Measurements from ENCODE around the gene ITGAL.

ITGAL gene

GRCh38 chr16:30555315-30556124 lies 83.0 kb downstream of the ITGAL start:
- no peak for DNase-seq
- Mint-ChIP-seq H3K27ac (peak overlapping the region in 1 of 2 donors; percentile 89), H3K4me1 (ENCODE audit: low read depth in 2 of 2) (peaks cover 43 to 46% of the 10 kb centered on the region in 2 donors), H3K27me3 (no peaks in the 10 kb centered on the region), H3K4me3 (peak overlapping the region; percentile 84 to 86), H3K36me3 (ENCODE audit: insufficient read depth) (peaks cover 42% of the 10 kb centered on the region), H3K9me3 (no peaks in the 10 kb centered on the region)
- no peak for ATAC-seq (replicated peaks)

DNA sequence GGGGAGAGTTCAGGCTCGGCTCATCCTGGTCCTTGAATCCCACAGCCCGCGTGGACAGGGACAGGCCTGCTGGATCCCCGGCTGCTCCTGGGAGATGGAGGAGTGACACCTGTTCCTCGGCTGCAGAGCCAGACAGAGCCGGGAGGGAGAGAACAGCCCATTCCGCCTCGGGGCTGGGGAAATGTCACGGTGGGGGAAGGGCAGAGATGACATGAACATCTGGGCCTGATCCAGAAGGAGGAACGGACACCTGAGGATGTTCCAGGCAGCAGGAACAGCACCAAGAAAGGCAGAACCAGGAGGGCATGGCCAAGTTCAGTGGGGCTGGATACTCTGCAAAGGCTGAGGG lies 83.6 kb downstream of the ITGAL start:
- Mint-ChIP-seq H3K27ac (peak overlapping the region in 1 of 2 donors; percentile 89), H3K9me3 (no peaks in the 10 kb centered on the region), H3K4me1 (ENCODE audit: low read depth in 2 of 2) (peaks cover 42 to 43% of the 10 kb centered on the region in 2 donors), H3K27me3 (no peaks in the 10 kb centered on the region), H3K36me3 (ENCODE audit: insufficient read depth) (peaks cover 40% of the 10 kb centered on the region), H3K4me3 (peak overlapping the region; percentile 84 to 86)
- ATAC-seq (replicated peaks) (no peak), DNase-seq (no peak)

DNA sequence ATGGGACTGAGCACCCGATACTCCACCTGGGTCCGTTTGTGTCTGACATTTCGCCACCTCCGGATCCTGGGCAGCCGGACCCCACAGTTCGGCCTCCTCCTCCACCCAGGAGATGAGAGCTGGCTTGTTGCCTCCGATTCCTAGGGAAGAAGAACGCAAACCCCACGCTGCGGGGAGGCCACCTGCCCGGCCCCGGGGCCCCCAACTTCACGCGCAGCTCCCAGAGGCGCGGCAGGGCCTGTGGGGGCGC lies 85.1 kb downstream of the ITGAL start:
- Mint-ChIP-seq H3K27ac (peak overlapping the region; percentile 89 to 93), H3K9me3 (no peaks in the 10 kb centered on the region), H3K4me3 (peak overlapping the region; percentile 84 to 86), H3K27me3 (no peaks in the 10 kb centered on the region), H3K4me1 (ENCODE audit: low read depth in 2 of 2) (peaks cover 28 to 37% of the 10 kb centered on the region in 2 donors), H3K36me3 (ENCODE audit: insufficient read depth) (peaks cover 39% of the 10 kb centered on the region)
- DNase-seq (no peak), ATAC-seq (replicated peaks) (no peak)

DNA sequence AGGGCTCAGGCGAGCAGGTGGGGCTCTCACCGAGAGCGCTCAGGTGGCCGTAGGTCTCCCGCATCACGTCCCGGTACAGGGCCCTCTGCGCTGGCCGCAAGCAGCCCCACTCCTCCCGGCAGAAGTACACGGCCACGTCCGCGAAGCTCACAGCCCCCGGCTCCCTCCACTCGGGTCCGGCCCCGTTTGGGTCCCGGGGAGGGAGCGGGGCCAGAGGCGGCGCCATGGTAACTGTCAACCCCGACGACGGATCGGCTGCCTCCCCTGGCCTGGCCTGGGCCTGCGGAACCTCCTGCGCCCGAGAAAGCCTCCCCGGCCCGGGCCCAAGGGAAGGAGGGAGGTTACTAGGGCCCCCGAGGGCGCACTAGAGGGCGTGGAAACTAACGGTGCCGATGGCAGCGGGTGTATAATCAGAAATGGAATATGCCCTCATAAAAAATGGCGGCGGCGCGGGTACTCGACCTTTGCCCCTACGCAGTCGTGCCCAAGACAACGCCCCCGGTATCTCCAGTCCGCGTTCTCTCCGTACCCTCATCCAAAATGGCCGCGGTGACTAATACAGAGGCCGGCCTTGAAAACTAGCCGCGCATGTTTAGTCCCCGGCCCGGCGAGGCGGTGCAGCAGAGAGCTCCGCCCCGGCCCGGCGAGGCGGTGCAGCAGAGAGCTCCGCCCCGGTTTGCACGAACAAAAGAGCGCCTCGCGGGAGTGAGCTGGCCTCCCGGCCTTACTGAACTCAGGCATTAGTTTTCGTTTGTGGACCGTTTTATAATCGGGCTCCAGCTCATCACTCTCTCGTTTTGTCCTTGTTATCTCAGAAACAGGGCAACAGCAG lies 85.6 kb downstream of the ITGAL start, which contains the start of gene ZNF764:
TSS of gene ZNF764 (minus strand) at position 418 of the 832 bp plus-strand sequence. CDS start at position 226, 192 bp downstream.
- Mint-ChIP-seq H3K9me3 (no peaks in the 10 kb centered on the region), H3K4me3 (peak within 1 kb of the TSS; percentile 84 to 86), H3K36me3 (ENCODE audit: insufficient read depth) (peaks cover 39% of the 10 kb centered on the region), H3K27me3 (no peaks in the 10 kb centered on the region), H3K27ac (peak within 1 kb of the TSS; percentile 89 to 93), H3K4me1 (ENCODE audit: low read depth in 2 of 2) (peaks cover 22 to 32% of the 10 kb centered on the region in 2 donors)
- peak; percentile 92 for ATAC-seq (replicated peaks)
- DNase-seq: peak; percentile 93 to 95 (median 95)

GRCh38 chr16:30558789-30559377 lies 86.3 kb downstream of the ITGAL start:
- ATAC-seq (replicated peaks) (no peak), DNase-seq (no peak)
- Mint-ChIP-seq H3K4me1 (ENCODE audit: low read depth in 2 of 2) (peaks cover 17 to 28% of the 10 kb centered on the region in 2 donors), H3K9me3 (no peaks in the 10 kb centered on the region), H3K4me3 (peak overlapping the region; percentile 84 to 86), H3K36me3 (ENCODE audit: insufficient read depth) (peaks cover 38% of the 10 kb centered on the region), H3K27ac (peak overlapping the region; percentile 89 to 93), H3K27me3 (no peaks in the 10 kb centered on the region)

GRCh38 chr16:30559690-30560089 lies 87.1 kb downstream of the ITGAL start:
- Mint-ChIP-seq H3K9me3 (no peaks in the 10 kb centered on the region), H3K27me3 (no peaks in the 10 kb centered on the region), H3K4me3 (peak overlapping the region; percentile 47 to 86), H3K4me1 (ENCODE audit: low read depth in 2 of 2) (peaks cover 11 to 26% of the 10 kb centered on the region in 2 donors), H3K27ac (peak overlapping the region in 1 of 2 donors; percentile 93), H3K36me3 (ENCODE audit: insufficient read depth) (peaks cover 30% of the 10 kb centered on the region)
- DNase-seq (no peak), ATAC-seq (replicated peaks) (no peak)

GRCh38 chr16:30561089-30561816 lies 88.7 kb downstream of the ITGAL start:
- no peaks in the 10 kb centered on the region for H3K27me3 Mint-ChIP-seq
- no peaks in the 10 kb centered on the region for H3K9me3 Mint-ChIP-seq
- peaks cover 24% of the 10 kb centered on the region for H3K36me3 Mint-ChIP-seq (ENCODE audit: insufficient read depth)
- peak overlapping the region; percentile 77 to 86 for H3K4me3 Mint-ChIP-seq
- no peak for ATAC-seq (replicated peaks)
- peaks cover 8 to 22% of the 10 kb centered on the region in 2 donors for H3K4me1 Mint-ChIP-seq (ENCODE audit: low read depth in 2 of 2)
- H3K27ac Mint-ChIP-seq: peak overlapping the region; percentile 67 to 91
- DNase-seq: no peak

DNA sequence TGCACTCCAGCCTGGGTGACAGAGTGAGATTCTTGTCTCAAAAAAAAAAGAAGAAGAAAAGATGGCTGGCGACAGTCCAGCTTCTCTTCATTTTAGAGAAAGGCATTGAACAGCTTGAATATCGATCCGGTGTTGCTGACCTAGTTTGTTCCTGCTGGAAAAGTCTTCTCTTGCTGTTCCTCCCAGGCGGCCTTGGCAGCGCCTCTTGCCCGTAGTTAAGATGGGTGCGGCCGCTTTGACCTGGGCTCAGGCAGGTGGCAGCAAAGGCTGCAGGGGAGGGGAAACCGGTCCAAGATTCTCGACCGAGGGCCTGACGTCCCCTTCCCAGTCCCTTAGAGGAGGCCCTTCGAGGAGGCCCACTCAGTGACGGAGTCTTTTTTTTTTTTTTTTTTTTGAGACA lies 89.5 kb downstream of the ITGAL start:
- peaks cover 17% of the 10 kb centered on the region for H3K36me3 Mint-ChIP-seq (ENCODE audit: insufficient read depth)
- no peaks in the 10 kb centered on the region for H3K27me3 Mint-ChIP-seq
- DNase-seq: no peak
- no peak for ATAC-seq (replicated peaks)
- H3K27ac Mint-ChIP-seq: peak overlapping the region; percentile 67 to 91
- H3K9me3 Mint-ChIP-seq: no peaks in the 10 kb centered on the region
- H3K4me1 Mint-ChIP-seq (ENCODE audit: low read depth in 2 of 2): peaks cover 13 to 20% of the 10 kb centered on the region in 2 donors
- H3K4me3 Mint-ChIP-seq: peak overlapping the region; percentile 77 to 86

- no peak overlapping the region for H3K4me3 Mint-ChIP-seq
- DNase-seq (no peak), ATAC-seq (replicated peaks) (no peak)
- peaks cover 7% of the 10 kb centered on the region for H3K36me3 Mint-ChIP-seq (ENCODE audit: insufficient read depth)
- peak overlapping the region in 1 of 2 donors; percentile 31 for H3K27ac Mint-ChIP-seq
- H3K27me3 Mint-ChIP-seq: no peaks in the 10 kb centered on the region
- no peaks in the 10 kb centered on the region for H3K9me3 Mint-ChIP-seq
- H3K4me1 Mint-ChIP-seq (ENCODE audit: low read depth in 2 of 2): peaks cover 21 to 25% of the 10 kb centered on the region in 2 donors
Observed at GRCh38 chr16:30565526-30565925, 93.0 kb downstream of the ITGAL start.

DNA sequence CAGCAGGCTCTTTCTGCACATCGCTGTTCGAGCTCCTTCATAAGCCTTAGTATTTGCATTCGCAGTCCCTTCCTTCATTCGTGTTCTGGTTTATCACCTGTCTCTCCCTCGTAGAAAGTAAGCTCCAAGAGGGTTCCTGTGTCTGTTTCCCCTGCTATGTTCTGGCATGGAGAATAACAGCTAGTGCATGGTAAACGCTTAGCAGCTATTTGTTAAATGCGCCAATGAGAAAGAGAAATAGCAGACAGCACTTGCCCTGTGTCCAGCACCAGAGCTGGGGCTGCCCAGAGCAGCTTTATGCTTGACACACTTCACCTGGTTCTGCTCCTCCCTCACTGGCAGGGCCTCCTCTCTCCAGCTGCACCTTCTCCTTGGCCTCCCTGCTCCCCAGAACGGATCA lies 93.4 kb downstream of the ITGAL start:
- H3K4me3 Mint-ChIP-seq: no peak overlapping the region
- H3K36me3 Mint-ChIP-seq (ENCODE audit: insufficient read depth): peaks cover 7% of the 10 kb centered on the region
- DNase-seq: no peak
- ATAC-seq (replicated peaks): no peak
- no peaks in the 10 kb centered on the region for H3K9me3 Mint-ChIP-seq
- peaks cover 23 to 27% of the 10 kb centered on the region in 2 donors for H3K4me1 Mint-ChIP-seq (ENCODE audit: low read depth in 2 of 2)
- no peaks in the 10 kb centered on the region for H3K27me3 Mint-ChIP-seq
- H3K27ac Mint-ChIP-seq: peak overlapping the region; percentile 31 to 96

DNA sequence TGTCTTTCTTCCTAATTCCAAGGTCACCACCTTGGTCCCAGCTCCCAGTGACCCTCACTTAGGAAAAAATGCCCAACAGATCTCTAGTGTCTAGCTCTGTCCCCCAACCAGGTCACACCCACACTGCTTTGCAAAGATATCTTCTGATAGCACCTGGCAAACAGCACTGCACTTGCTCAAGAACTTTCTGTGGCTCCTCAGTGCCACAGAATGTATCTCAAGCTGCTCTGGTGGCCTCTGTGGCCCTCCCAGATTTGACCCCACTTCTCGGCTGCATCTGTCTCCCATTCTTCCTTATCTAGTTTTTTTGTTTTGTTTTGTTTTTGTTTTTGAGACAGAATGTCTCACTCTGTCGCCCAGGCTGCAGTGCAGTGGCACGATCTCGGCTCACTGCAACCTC lies 94.0 kb downstream of the ITGAL start:
- DNase-seq (no peak), ATAC-seq (replicated peaks) (no peak)
- Mint-ChIP-seq H3K27ac (peak overlapping the region in 1 of 2 donors; percentile 96), H3K4me3 (no peak overlapping the region), H3K9me3 (no peaks in the 10 kb centered on the region), H3K36me3 (ENCODE audit: insufficient read depth) (peaks cover 7% of the 10 kb centered on the region), H3K4me1 (ENCODE audit: low read depth in 2 of 2) (peaks cover 24 to 25% of the 10 kb centered on the region in 2 donors), H3K27me3 (no peaks in the 10 kb centered on the region)

GRCh38 chr16:30567160-30567990 lies 94.8 kb downstream of the ITGAL start:
- H3K36me3 Mint-ChIP-seq (ENCODE audit: insufficient read depth): peaks cover 12% of the 10 kb centered on the region
- H3K27ac Mint-ChIP-seq: peak overlapping the region; percentile 96 to 98
- ATAC-seq (replicated peaks) (peak; percentile 31), DNase-seq (peak in 2 of 3 experiments; percentile 37 to 46)
- H3K4me3 Mint-ChIP-seq: peak overlapping the region; percentile 52 to 64
- H3K9me3 Mint-ChIP-seq: no peaks in the 10 kb centered on the region
- H3K27me3 Mint-ChIP-seq: no peaks in the 10 kb centered on the region
- peaks cover 26 to 30% of the 10 kb centered on the region in 2 donors for H3K4me1 Mint-ChIP-seq (ENCODE audit: low read depth in 2 of 2)
